Stimulated activated CD4-positive, alpha-beta T cell treated with anti-CD3 and anti-CD28 coated beads, Interleukin-4, amount 100 ng/mL, for 1 hour (primary cell): ENCODE measurements around the gene PAQR4.

Experiments
- DNase-seq: peaks from one replicate; pipeline ENCODE4 v3.0.0-alpha.2; 2020

Gene PAQR4

GRCh38 chr16:2946649-2947048 lies 22.5 kb upstream of the PAQR4 start:
- no peak for DNase-seq

- no peak for DNase-seq
These were observed 20.1 kb upstream of the PAQR4 start for GRCh38 chr16:2948807-2949704.

- no peak for DNase-seq
These were observed 19.3 kb upstream of the PAQR4 start for GRCh38 chr16:2949705-2950352.

- no peak for DNase-seq
These were observed 18.8 kb upstream of the PAQR4 start for GRCh38 chr16:2950353-2950724.

GRCh38 chr16:2950773-2951172 lies 18.4 kb upstream of the PAQR4 start:
- no peak for DNase-seq

GRCh38 chr16:2952679-2953078 lies 16.5 kb upstream of the PAQR4 start:
- no peak for DNase-seq

- DNase-seq: no peak
These were observed 15.2 kb upstream of the PAQR4 start for GRCh38 chr16:2953706-2954627.

- DNase-seq: no peak
These were observed 14.3 kb upstream of the PAQR4 start for GRCh38 chr16:2954656-2955381.

- no peak for DNase-seq
These were observed 13.7 kb upstream of the PAQR4 start for GRCh38 chr16:2955438-2955778.

- no peak for DNase-seq
These were observed 13.2 kb upstream of the PAQR4 start for GRCh38 chr16:2955779-2956578.

GRCh38 chr16:2956579-2956956 lies 12.6 kb upstream of the PAQR4 start:
- no peak for DNase-seq

GRCh38 chr16:2959206-2959605 lies 9.9 kb upstream of the PAQR4 start:
- no peak for DNase-seq

- no peak for DNase-seq
These were observed 8.8 kb upstream of the PAQR4 start for GRCh38 chr16:2960183-2961010.

- DNase-seq: no peak
These were observed 6.6 kb upstream of the PAQR4 start for GRCh38 chr16:2962334-2963073.

- peak; percentile 35 for DNase-seq
These were observed 6.0 kb upstream of the PAQR4 start for GRCh38 chr16:2963074-2963722.

- DNase-seq: peak; percentile 56
These were observed 5.2 kb upstream of the PAQR4 start, which contains the start of gene KREMEN2 for GRCh38 chr16:2963723-2964474. KREMEN2 (plus strand) TSS chr16:2964275; CDS start chr16:2964521, 246 bp downstream.

GRCh38 chr16:2964475-2965336 lies 4.4 kb upstream of the PAQR4 start:
- peak; percentile 63 for DNase-seq
